ENCODE measurements around the gene PWWP2B.
A peak's percentile ranks its signal among the peaks of the same experiment; 100 is the strongest.

PWWP2B gene

DNA sequence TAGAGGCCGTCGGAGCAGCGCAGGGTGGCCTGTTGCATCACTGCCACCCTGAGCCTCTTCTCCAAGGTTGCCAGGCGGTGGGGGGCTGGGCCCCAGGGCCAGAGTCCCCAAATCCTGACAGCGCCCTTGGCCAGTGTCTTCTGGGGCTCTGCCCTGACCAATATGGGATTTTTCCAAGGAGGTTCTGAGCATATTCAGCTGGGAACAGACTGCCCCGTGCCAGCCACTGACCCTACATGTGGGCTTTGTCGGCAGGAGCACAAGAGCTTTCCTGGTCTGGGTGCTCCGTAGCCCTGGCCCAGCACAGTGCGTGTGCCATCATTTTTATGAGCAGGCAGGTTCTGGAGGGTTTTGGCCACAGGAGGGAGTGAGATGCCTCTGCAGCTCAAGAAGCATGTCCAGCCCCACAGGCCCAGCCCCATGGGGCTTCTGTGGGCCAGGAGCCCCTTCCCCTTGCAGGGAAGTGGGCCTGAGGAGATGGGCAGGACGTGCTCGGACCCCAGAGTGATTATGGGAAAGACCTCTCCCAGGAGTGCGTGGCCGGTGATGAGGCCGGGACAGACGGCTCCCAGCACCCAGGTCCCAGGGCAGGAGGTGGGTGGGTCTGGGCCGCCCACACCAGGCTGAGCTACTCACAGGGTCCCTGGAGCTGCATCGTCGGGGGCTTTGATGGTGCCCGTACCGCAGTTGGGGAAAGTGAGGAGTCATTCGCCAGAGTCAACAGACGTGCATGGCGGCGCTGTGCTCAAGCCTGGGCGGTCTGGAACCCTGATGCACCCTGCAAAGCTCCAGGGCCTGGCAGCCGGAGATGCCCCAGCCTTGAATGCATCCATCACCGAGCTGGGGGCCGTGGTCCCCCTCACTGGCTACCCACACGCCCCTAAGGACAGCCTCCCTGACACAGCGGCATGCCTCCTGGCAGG lies 66.6 kb downstream of the PWWP2B start:
- peak; percentile 41 for DNase-seq (ENCODE audit: low read depth)
- no peak overlapping the region for H3K4me3 ChIP-seq (ENCODE audit: low read depth, low read length)
- TF ChIP-seq, protein P1, sequence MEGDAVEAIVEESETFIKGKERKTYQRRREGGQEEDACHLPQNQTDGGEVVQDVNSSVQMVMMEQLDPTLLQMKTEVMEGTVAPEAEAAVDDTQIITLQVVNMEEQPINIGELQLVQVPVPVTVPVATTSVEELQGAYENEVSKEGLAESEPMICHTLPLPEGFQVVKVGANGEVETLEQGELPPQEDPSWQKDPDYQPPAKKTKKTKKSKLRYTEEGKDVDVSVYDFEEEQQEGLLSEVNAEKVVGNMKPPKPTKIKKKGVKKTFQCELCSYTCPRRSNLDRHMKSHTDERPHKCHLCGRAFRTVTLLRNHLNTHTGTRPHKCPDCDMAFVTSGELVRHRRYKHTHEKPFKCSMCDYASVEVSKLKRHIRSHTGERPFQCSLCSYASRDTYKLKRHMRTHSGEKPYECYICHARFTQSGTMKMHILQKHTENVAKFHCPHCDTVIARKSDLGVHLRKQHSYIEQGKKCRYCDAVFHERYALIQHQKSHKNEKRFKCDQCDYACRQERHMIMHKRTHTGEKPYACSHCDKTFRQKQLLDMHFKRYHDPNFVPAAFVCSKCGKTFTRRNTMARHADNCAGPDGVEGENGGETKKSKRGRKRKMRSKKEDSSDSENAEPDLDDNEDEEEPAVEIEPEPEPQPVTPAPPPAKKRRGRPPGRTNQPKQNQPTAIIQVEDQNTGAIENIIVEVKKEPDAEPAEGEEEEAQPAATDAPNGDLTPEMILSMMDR (conservative IDR thresholded peaks at IDR 0.05; ENCODE audit: low read depth, low read length): peak; percentile 54

DNA sequence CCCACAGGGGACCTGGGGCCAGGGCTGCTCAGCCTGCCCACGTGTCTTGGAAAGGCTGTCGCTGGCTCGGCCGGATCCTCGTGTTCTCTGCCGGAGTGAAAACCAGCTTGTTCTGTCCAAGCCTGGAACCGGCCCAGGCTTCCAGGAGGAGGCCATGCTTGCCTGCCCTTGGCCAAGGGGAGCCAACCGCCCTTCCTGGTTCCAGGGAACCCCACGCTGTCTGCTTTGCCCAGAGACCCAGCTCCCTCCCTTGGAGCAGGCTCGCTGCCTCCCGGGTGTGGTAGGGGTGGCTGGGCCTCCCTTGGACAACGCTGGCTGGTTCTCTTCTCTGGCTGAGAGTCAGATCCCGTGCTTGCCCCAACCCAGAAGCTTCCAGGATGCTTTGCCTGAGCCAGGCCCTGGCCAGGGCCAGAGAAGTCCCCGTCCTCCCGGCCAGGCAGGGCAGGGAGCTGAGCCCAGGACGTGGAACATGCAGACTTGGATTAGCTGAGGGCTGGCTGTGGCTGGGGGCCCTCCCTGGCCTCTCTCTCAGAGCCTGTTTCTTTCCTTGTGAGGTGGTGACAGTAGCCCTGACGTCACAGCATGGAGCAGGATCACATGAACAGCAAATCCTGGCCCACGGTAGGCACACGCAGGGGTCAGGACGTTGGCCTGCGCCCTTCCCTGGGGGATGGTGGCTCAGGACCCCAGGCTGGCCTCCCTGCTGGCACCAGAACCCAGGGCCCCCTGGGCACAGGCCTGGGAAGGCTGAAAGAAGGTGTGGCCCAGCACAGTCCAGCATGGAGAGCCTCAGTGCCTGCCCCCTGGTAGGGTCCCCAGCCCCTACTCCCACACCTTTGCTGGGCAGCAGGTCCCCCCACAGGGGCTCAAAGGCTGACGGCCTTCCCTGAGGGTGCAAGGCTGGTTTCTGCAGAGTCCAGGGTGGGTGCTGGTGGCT lies 67.5 kb downstream of the PWWP2B start:
- TF ChIP-seq, protein P1 (conservative IDR thresholded peaks at IDR 0.05; ENCODE audit: low read depth, low read length): no peak
- peak; percentile 32 for DNase-seq (ENCODE audit: low read depth)
- H3K4me3 ChIP-seq (ENCODE audit: low read depth, low read length): no peak overlapping the region

DNA sequence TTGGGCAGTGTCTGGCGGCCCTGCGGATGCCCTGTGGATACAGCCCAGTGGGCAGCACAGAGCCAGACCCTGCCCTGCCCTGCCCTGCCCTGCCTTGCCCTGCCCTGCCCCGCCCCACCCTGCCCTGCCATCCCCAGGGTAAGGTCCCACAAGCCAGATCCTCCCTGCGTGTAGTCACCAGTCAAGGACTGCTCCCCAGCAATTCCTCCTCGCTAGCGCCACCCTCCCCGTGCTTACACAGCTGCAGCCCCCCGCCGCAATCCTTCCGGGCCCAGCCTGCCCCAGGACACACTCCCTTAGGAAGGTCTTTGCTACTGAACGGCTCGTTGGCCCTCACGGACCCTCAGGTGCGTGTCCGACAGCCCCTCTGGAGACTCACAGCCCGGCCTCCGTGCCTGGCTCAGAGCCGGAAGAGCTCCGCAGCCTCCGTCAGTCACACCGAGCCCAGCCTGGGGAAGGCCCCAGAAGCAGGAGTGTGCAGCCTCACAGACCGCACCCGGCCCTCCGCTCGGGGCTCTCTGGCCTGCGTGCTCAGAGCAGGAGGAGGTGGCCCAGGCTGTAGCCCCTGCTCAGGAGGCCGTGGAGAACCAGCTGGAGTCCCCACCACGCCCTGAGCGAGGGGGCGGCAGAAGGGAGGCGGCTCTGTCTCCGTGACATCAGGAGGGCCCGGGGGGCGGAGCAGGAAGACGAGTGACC lies 68.3 kb downstream of the PWWP2B start:
- TF ChIP-seq, protein P1 (conservative IDR thresholded peaks at IDR 0.05; ENCODE audit: low read depth, low read length): no peak
- H3K4me3 ChIP-seq (ENCODE audit: low read depth, low read length): no peak overlapping the region
- DNase-seq (ENCODE audit: low read depth): no peak

DNA sequence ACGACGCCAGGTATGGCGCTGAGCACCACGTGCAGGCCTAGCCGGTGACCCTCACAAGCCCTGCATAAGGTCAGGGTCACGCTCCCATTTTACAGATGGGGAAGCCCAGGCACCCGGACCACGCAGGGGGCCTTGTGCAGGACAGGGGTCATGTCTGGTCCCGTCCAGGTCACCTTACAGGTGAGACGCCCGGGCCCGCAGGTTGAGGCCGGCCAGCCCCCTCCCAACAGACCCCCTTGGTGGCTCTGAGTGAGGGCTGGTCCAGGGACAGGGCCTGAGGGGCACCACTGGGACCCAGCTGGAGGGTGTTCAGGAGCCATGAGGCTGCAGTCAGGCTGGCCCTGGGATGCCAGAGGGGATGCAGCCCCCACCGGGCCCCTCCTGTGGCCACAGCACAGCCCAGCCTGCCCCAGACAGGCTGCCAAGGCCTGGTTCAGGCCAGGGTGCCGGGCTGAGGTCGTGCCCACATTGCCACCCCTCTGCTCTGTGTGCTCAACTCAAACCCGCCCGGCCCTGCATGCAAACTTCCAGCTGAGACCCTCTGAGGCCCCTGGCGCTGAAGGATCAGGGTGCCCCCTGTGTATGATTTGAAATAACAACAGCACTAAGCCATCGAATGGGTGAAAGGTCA lies 69.0 kb downstream of the PWWP2B start:
- DNase-seq (ENCODE audit: low read depth): no peak
- H3K4me3 ChIP-seq (ENCODE audit: low read depth, low read length): no peak overlapping the region
- TF ChIP-seq, protein P1 (conservative IDR thresholded peaks at IDR 0.05; ENCODE audit: low read depth, low read length): no peak

- TF ChIP-seq, protein P1 (conservative IDR thresholded peaks at IDR 0.05; ENCODE audit: low read depth, low read length): no peak
- no peak overlapping the region for H3K4me3 ChIP-seq (ENCODE audit: low read depth, low read length)
- DNase-seq (ENCODE audit: low read depth): no peak
Measured at GRCh38 chr10:132466520-132467463, 69.8 kb downstream of the PWWP2B start.
